HG03066 (cell line): Measurements from ENCODE around the gene MITF.

Experiments used
- ATAC-seq: cut with Tn5 transposase; IDR thresholded peaks from one replicate; pipeline ENCODE4 v1.9.1; 2021; ENCODE audit warnings: low read depth; ENCODE audit not compliant: unreplicated experiment

The MITF gene

GRCh38 chr3:69999140-70000027 lies 260.1 kb downstream of the MITF start, which contains the start of gene SAMMSON:
SAMMSON (plus strand) TSS chr3:69999733.
- ATAC-seq: no peak

- ATAC-seq: no peak
Measured at GRCh38 chr3:70000028-70000410, 260.8 kb downstream of the MITF start.

GRCh38 chr3:70000563-70001081 lies 261.4 kb downstream of the MITF start:
- ATAC-seq: no peak

DNA sequence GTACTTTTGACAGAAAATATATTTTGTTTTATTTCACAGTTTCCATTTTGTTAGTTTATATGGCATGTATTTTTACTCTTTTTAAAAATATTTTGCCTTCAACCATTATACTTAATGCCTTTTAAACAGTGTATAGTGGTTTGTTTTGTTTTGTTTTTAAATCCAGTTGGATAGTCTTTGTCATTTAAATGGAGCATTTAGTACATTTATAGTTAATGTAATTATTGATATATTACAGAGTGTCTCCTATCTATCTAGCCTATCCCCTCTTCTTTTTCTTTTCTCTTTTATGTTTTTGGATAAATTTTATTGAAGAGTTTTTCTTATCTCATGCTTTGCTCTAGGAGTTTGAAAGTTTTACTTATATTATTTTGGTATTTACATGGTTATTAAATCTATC lies 263.9 kb downstream of the MITF start:
- ATAC-seq: no peak

- no peak for ATAC-seq
Measured at GRCh38 chr3:70006089-70006488, 266.8 kb downstream of the MITF start.

DNA sequence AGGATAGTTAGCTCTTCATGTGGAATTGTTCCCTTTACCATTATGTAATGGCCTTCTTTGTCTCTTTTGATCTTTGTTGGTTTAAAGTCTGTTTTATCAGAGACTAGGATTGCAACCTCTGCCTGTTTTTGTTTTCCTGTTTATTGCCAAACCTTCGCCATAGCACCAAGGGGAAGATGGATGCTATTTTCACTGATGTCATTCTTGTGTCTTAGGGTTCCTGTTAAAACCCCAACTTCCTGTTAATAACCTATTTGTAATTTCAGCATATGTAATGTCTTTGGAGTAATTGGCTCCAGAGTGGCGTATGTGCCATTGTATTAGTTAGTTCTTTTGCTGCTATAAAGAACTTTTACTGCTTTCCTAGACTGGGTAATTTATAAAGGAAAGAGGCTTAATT lies 271.1 kb downstream of the MITF start:
- no peak for ATAC-seq

DNA sequence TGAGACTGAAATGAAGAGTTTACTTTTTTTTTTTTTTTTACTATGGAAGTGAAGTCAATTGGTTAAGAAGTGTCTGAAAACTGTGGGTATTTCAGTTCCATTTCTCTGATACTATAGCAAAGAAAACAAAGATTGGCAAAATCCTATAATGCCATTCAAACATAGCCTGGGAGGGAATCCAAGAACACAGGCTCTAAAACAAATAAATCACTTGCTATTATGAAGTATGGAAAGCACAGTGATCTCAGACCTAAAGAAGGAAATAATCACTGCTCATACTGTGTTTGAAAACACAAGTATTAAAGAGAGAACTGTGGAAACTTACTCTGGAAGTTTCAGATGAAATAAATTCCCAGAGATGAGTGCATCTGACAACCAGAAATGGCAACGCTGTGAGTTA lies 272.3 kb downstream of the MITF start:
- ATAC-seq: no peak
